Measurements from ENCODE around the gene TINAG. TPM values are rescaled to one million over a fixed set of nuclear protein-coding genes. Genes with fewer than 3 reads are reported as not detected.

TINAG gene
- total RNA-seq, 1 donor from 2014 or later, result not detected

DNA sequence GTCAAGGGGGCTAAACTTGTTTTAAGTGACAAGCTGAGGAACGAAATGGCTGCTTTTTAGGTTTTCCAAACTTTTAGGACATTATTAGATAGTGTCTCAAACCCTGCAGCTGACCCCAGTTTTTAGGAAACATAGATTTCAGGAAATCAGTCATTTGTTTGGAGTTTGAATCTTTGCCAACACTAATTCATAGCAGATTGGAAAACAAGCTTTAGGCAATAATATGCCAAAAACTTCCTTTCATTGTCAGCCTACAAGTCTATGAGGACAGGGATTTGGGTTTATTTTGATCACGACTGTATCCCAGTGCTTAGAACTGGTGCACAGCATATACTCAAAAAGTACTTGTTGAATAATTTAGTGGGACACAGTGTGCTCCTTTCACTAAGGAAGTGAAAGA, 123.2 kb downstream of the TINAG start:
- peak; percentile 53 for DNase-seq

Other genes with a start within 250 kb of the TINAG start
- 2.6 and 4.4 TPM in 2 replicates for gene MLIP, start 197.0 kb upstream of the TINAG start, total RNA-seq

Measured in dermis blood vessel endothelial cell (primary cell).